K562 (cell line): ENCODE results near the gene UNC45B.

Experiments
- CEBPB ChIP-seq: fragments of 450-650 bp; IDR thresholded peaks from 2 replicates; pipeline ENCODE4 v1.6.1; 2016; ENCODE audit warnings: missing genetic modification characterization, missing compliant biosample characterization
- EZH2 ChIP-seq: IDR thresholded peaks from 2 replicates; pipeline ENCODE4 v1.6.1; 2012; ENCODE audit warnings: low read depth, mild to moderate bottlenecking, inconsistent platforms, low read length, borderline replicate concordance
- HDAC1 ChIP-seq, 2 experiments: fragments of 450-650 bp; IDR thresholded peaks; 2 replicates each; pipeline ENCODE4 v1.6.1; 2016 to 2017; ENCODE audit warnings: inconsistent platforms in 1 of 2, mild to moderate bottlenecking in 1 of 2, moderate library complexity in 1 of 2
- NFYB ChIP-seq: IDR thresholded peaks from 2 replicates; pipeline ENCODE4 v1.6.1; 2011; ENCODE audit warnings: mild to moderate bottlenecking, moderate library complexity; ENCODE audit not compliant: insufficient read length; ENCODE audit errors: extremely low read depth
- NR3C1 ChIP-seq: sonication (generic); formaldehyde crosslinking; IDR thresholded peaks from 2 replicates; pipeline ENCODE4 v1.8.1; 2022; ENCODE audit warnings: missing genetic modification reagents
- PURB ChIP-seq: sonication (generic); formaldehyde crosslinking; IDR thresholded peaks from 2 replicates; pipeline ENCODE4 v1.9.0; 2021; ENCODE audit warnings: low read depth, mild to moderate bottlenecking, missing genetic modification reagents
- RAD21 ChIP-seq, 2 experiments: fragments of 250-450 bp in 1 of 2; fragments of 450-650 bp in 1 of 2; sonication (Bioruptor Pico) in 1 of 2; formaldehyde crosslinking in 1 of 2; IDR thresholded peaks in 1 of 2; conservative IDR thresholded peaks in 1 of 2; 2 replicates each; pipeline versions ENCODE4 v1.4.0 to v1.8.0; 2020 to 2022; ENCODE audit warnings: mild to moderate bottlenecking in 2 of 2, moderate library complexity in 1 of 2
- SNAPC5 ChIP-seq: fragments of 250-450 bp; sonication (Bioruptor Pico); IDR thresholded peaks from 2 replicates; pipeline ENCODE4 v1.8.0; 2021; ENCODE audit warnings: moderate library complexity, mild to moderate bottlenecking, inconsistent platforms
- UBTF ChIP-seq, 2 experiments: IDR thresholded peaks; 2 replicates each; pipeline ENCODE4 v1.6.1; 2012; ENCODE audit warnings: improper control_type of control experiment in 2 of 2, low read depth in 2 of 2, low read length in 2 of 2, borderline replicate concordance in 1 of 2
- ZNF175 ChIP-seq: fragments of 200-800 bp; sonication (Bioruptor generic); IDR thresholded peaks from 2 replicates; pipeline ENCODE4 v1.6.1; 2016; ENCODE audit warnings: low read depth, mild to moderate bottlenecking, missing genetic modification characterization, missing compliant biosample characterization
- ZNF274 ChIP-seq: IDR thresholded peaks from 2 replicates; pipeline ENCODE4 v1.6.1; 2011; ENCODE audit warnings: low read depth, mild to moderate bottlenecking, low read length, moderate library complexity, borderline replicate concordance

GRCh38 chr17:35159940-35160339 lies 12.3 kb downstream of the UNC45B start:
- TF ChIP-seq HDAC1 (IDR thresholded peaks at IDR 0.05) (no peak), CEBPB (no peak), EZH2 (no peak), UBTF (IDR thresholded peaks at IDR 0.05; ENCODE audit: borderline replicate concordance in 1 of 2, low read depth in 2 of 2, low read length in 2 of 2) (no peak), SNAPC5 (CRISPR knock-in tag) (no peak), RAD21 (CRISPR knock-in tag; conservative IDR thresholded peaks at IDR 0.05 in 1 of 2, IDR thresholded peaks at IDR 0.05 in 1 of 2) (no peak), NR3C1 (no peak), ZNF175 (CRISPR knock-in tag) (no peak), NFYB (no peak), ZNF274 (no peak), PURB (CRISPR knock-in tag) (no peak)
